Suprapubic skin (tissue), 4 donors: Measurements from ENCODE around the gene SND1.

Experiments used
- CTCF ChIP-seq, 2 donors: fragments of 200-600 bp in 1 of 2; fragments of 450-650 bp in 1 of 2; sonication (generic) in 1 of 2; IDR thresholded peaks; one replicate each; pipeline ENCODE4 v1.5.1; 2016 to 2019; ENCODE audit warnings: antibody characterized with exemption in 2 of 2, mild to moderate bottlenecking in 1 of 2, moderate library complexity in 1 of 2
- EP300 ChIP-seq: sonication (generic); formaldehyde crosslinking; IDR thresholded peaks from one replicate; pipeline ENCODE4 v1.6.1; 2017; ENCODE audit warnings: antibody characterized with exemption
- POLR2A ChIP-seq, 2 donors: fragments of 450-650 bp; IDR thresholded peaks; one replicate each; pipeline ENCODE4 v1.6.1; 2017; ENCODE audit warnings: antibody characterized with exemption in 2 of 2, mild to moderate bottlenecking in 2 of 2, moderate library complexity in 2 of 2
- POLR2AphosphoS5 ChIP-seq, 3 donors: sonication (generic); formaldehyde crosslinking; IDR thresholded peaks; one replicate each; pipeline ENCODE4 v1.6.1; 2017; ENCODE audit warnings: antibody characterized with exemption in 3 of 3

GRCh38 chr7:128128401-128128800 is 476.4 kb downstream of the SND1 start:
- TF ChIP-seq CTCF (IDR thresholded peaks at IDR 0.05) (no peak), POLR2AphosphoS5 (IDR thresholded peaks at IDR 0.05) (no peak), POLR2A (IDR thresholded peaks at IDR 0.05) (no peak), EP300 (no peak)
